Stimulated activated CD4-positive, alpha-beta T cell treated with anti-CD3 and anti-CD28 coated beads, Interleukin-2, amount 100 ng/mL, for 24 hours (primary cell): ENCODE results near the gene SCAF1.
A peak's percentile ranks its signal among the peaks of the same experiment; 100 is the strongest.

ENCODE experiments used
- DNase-seq, 2 donors: peaks; one replicate each; pipeline ENCODE4 v3.0.0-alpha.2; 2020

The SCAF1 gene

DNA sequence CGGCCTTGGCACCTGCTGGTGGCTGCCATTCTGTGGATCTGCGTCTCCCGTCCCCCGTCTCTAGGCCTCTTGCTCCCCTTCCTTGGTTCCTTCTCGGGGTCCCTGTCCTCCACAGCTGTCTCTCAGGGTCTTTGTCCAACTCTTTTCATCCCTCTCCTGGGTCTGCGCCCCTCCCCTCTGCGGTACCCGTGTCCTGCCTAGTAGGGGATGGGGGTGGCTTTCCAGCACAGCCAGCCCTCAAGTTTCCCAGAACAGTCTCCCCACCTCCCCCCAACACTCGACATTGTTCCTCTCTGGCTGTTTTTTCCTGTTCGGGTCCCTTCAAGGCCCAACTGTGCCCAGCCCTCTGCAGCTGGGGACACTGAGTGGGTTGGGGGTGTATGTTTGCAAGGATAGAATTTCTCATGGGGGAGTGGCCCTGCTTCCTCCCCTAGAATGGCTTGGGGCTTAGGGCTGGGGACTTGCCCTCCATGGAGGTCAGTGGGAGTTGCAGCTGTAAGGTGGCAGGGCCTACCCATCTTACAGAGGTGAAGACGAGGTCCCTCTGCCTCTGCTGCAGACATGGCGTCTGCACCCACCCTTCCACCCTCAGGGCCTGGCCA is 46.6 kb downstream of the SCAF1 start:
- no peak for DNase-seq

DNA sequence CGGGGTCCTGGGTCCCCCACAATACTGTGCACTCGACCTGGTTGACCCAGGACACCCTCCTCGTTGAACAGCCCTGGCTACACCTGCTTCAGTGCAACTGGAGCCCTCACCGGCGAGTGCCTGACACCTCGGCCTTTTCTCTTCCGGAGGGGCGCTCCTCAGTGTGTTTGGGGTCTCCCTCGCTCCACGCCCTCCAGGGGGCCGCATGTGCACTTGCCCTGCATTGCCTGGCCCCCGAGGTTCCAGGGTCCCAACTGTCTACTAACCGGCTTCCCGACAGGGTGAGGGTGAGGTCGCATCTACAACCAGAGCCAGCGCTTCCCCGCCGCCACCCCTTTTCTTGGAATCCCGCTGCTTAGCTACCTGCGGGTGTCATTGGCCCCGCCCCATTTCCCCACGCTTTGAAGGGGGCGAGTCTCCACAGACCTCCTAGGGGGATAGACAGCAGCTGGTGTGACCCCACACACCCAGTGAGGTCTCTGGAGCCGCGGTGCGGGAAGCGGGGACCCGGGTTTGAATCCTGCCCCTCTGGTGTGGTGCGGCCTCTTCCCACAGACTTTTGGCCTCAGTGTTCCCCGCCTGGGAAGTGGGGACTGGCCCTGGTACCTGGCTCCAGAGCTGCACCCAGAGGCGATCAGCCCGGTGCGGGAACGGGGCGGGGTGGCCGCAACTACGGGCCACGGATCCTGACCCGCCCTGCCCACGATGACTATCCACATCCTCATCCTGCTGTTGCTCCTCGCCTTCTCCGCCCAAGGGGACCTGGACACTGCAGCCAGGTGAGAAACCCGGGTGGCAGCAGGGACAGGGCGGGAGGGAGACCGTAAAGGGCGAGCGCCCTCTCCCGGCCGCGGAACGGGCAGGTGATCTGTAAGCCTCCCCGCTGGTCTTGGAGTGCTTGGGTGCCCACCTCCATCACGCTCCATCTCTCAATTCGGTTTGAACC is 47.4 kb downstream of the SCAF1 start, which contains the start of gene ADM5:
Gene ADM5 (plus strand): TSS at position 462 of the 946 bp plus-strand sequence. CDS start 244 bp downstream, at position 706.
- peak; percentile 49 to 64 for DNase-seq

DNA sequence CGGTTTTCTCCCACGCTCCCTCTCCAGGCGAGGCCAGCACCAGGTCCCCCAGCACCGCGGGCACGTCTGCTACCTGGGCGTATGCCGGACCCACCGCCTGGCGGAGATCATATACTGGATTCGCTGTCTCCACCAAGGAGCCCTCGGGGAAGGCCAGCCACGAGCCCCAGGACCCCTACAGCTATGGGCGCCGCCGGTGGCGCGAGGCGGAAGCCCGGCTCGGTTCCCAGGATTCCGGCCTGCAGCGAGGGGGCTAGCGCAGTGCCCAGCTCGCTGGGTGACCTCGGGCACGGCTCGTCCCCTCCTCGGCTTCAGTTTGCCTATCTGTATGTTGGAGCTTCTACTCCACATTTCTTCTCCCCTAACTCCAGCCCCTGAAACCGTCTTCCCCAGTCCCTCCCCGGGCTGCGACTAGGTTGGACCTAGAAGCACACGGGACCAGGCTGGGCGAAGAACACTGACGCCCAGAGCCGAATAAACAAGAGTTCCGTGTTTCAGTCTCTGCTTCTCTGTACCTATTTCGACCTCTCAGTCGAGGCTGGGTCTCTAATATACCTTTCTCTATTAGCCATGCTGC is 48.2 kb downstream of the SCAF1 start:
- DNase-seq = no peak

DNA sequence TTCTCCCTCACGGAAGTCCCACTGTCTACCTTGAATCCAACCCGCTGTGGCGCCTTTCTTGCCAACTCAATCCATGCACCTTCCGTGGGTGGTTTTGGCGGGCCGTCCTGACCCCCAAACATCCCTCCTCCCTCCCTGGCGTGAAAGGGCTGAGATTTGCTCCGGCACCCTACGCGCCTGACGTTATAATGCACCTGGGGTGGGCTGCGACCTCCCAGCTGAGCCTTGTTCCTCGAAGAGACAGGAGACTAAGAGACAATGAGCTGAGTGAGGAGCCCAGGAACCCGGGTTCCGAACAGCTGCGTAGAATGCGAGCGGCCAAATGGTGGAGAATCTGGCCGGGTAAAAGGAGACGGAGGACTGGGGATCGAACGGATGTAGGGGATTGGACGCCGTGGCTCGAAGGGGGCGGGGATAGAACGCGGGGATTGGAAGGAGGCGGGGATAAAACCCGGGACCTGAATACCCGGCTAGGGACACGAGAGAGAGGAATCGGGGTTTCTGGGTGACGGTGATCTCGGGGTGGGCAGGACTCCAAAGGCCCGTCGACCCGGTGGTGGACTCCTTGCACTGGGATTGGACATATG is 48.7 kb downstream of the SCAF1 start, which contains the start of gene CPT1C:
Gene CPT1C (plus strand): TSS at position 461 of the 587 bp plus-strand sequence. CDS start 1,137 bp downstream, outside the sequence.
- DNase-seq = peak; percentile 68 to 73

DNA sequence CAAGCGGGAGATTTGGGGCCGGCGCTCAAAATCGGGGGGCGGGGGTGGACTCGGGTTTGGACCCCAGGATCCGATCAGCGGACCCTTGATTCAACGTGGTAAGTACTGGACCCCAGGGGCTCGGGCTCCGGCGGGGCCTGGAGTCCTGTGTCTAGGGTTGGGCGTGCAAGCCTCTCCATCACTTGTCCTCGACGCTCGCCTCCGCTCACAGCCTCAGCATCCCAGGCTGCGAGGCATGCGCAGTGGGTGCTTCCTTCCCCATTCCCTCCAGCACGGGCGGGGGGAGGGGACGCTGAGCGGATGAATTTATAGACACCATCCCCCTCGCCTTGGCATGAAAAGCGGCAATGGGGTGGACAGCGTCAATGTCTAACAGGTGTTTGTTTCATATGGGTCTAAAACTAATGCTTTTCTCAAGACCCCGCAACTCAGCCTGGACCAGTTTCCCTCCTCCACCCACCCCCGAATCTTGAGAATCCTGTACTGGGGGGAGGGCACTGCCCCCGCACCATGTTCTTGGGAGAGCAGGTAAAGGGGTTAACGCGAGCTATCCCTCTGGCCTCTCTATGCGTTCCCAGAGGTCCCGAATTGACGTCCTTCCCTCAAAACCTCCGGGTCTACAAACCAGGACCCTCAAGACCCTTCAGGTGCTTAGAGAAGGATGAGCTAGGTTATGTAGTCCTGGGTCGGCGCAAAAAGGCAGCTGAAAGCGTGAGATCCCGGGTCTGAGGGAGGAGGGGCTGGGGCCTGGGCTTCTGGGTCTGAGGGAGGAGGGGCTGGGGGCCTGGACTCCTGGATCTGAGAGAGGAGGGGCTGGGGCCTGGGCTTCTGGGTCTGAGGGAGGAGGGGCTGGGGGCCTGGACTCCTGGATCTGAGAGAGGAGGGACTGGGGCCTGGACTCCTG is 49.5 kb downstream of the SCAF1 start:
- peak; percentile 44 to 63 for DNase-seq

DNA sequence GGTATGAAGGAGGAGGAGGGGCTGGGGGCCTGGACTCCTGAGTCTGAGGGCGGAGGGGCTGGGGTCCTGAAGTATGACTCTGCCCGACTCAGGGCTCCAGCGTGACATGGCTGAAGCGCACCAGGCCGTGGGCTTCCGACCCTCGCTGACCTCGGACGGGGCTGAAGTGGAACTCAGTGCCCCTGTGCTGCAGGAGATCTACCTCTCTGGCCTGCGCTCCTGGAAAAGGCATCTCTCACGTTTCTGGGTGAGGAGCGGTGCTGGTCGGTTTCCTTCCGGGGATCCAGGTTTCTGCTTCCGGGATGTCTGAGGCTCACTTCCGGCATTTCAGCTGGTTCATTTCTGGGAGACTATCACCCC is 50.1 kb downstream of the SCAF1 start:
- DNase-seq = no peak

DNA sequence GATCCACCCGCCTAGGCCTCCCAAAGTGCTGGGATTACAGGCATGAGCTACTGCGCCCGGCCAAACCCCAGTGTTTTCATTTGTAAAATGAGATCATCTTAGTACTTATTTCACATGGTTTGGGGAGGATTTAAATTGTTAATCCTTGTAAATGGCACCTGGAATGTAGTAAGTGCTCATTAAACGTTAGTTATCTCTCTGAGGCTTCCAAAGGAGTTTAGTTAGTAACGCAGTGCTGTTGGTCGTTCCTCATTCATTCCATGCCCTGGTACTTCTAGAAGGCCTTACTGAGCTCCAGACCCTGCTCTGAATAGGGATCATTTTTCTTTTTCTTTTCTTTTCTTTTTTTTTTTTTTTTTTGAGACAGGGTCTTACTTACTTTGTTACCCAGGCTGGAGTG is 54.1 kb downstream of the SCAF1 start:
- DNase-seq = no peak

DNA sequence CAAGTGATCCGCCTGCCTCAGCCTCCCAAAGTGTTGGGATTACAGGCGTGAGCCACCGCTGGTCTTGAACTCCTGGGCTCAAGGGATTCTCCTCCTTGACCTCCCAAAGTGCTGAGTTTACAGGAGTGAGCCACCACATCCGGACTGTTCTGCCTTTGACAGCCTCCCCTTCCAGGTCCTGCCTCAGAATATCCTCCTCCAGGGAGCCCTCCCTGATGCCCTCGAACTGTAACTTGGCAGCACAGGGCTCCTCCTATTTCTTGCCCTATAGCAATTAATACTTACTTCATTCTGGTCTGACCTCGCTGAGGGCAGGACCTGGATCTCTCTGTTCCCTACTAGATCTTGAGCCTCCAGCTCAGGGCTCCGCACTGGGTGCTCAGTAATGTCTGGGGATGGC is 54.9 kb downstream of the SCAF1 start:
- no peak for DNase-seq

DNA sequence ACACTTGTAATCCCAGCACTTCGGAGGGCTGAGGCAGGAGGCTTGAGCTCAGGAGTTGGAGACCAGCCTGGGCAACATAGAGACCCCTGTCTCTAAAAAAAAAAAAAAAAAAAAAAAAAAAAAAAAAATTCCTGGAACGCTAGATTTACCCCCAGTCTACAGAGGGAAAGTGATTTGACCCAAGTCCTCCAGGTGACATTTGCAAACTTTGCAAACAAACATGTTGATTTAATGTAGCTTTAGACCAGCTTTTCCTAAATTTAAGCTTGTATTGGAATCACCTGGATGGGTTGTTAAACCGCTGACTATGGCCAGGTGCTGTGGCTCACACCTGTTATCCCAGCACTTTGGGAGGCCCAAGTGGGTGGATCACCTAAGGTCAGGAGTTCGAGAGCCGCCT is 57.4 kb downstream of the SCAF1 start:
- no peak for DNase-seq

DNA sequence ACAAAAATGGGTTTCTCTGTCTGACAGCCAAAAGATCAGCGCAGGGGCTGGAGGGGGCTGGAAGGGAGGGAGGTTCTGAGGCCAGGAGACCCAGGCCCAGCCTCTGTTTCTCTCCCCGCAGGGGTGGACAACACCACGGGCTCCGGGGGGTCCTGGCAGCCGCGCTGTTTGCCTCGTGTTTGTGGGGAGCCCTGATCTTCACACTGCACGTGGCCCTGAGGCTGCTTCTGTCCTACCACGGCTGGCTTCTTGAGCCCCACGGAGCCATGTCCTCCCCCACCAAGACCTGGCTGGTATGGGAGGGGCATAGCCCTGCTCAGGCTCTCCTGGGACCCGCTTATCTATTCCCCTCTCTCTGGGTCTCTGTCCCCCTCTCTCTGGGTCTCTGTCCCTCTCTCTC is 58.6 kb downstream of the SCAF1 start:
- DNase-seq = no peak

DNA sequence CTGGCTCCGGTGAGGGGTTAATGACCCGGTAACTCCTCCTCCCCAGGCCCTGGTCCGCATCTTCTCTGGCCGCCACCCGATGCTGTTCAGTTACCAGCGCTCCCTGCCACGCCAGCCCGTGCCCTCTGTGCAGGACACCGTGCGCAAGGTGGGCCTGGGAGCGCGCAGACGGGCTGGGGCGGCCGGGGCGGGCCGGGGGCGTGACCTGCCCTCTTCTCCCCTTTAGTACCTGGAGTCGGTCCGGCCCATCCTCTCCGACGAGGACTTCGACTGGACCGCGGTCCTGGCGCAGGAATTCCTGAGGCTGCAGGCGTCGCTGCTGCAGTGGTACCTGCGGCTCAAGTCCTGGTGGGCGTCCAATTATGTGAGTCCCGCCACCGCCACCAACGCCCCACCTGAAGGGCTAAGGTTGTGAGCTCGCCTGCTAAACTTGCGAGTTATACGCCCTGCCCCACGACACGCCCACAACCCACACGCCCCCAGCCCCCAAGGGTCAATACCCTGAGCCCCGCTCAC is 59.3 kb downstream of the SCAF1 start:
- no peak for DNase-seq

DNA sequence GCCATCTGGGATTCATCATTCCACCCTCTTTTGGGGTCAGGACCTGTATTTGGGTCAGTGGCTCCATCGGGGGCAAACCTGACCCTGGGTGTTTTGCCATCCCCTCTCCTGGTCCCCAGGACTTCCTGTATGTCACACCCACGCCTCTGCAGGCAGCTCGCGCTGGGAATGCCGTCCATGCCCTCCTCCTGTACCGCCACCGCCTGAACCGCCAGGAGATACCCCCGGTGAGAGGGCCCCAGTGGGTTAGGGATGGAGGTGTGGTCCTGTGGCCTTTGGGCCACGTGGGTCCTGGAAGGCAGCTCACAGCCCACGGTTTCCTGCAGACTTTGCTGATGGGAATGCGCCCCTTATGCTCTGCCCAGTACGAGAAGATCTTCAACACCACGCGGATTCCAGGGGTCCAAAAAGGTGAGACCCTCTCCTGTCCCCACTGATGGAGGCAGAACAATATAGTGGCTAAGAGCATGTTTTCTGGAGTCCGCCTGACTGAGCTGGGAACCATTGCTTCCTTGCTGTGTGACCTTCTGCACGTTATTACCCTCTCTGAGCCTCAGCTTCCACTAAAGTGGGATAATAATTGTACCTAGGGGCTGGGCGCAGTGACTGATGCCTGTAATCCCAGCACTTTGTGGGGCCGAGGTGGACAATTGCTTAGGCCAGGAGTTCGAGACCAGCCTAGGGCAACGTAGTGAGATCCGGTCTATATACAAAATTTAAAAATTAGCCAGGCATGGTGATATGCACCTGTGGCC is 63.1 kb downstream of the SCAF1 start:
- no peak for DNase-seq

DNA sequence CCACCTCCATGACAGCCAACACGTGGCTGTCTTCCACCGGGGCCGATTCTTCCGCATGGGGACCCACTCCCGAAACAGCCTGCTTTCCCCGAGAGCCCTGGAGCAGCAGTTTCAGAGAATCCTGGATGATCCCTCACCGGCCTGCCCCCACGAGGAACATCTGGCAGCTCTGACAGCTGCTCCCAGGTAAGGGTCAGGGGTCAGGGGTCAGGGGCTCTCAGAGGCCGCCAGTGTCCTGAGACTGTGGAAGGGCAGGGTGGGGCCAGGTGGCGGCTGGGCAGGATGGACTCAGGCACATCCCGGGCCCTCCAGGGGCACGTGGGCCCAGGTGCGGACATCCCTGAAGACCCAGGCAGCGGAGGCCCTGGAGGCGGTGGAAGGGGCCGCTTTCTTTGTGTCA is 63.9 kb downstream of the SCAF1 start:
- no peak for DNase-seq
